ENCODE results near the gene SNRPB2.

Gene SNRPB2

GRCh38 chr20:16740365-16741072 lies 10.7 kb downstream of the SNRPB2 start:
- no peak for FAIRE-seq

- no peak for FAIRE-seq
These were observed 14.5 kb downstream of the SNRPB2 start for GRCh38 chr20:16744178-16744807.

- no peak for FAIRE-seq
These were observed 15.4 kb downstream of the SNRPB2 start for GRCh38 chr20:16745204-16745603.

- no peak for FAIRE-seq
These were observed 17.5 kb downstream of the SNRPB2 start for GRCh38 chr20:16747291-16747811.

- no peak for FAIRE-seq
These were observed 18.6 kb downstream of the SNRPB2 start, which contains the start of gene OTOR for GRCh38 chr20:16748308-16748900. Gene OTOR, plus strand, starts transcription at chr20:16748358. Its CDS starts 44 bp downstream, at chr20:16748402.

GRCh38 chr20:16749573-16749972 lies 19.7 kb downstream of the SNRPB2 start:
- FAIRE-seq = no peak

GRCh38 chr20:16752082-16752481 lies 22.3 kb downstream of the SNRPB2 start:
- FAIRE-seq = no peak

- no peak for FAIRE-seq
These were observed 23.1 kb downstream of the SNRPB2 start for GRCh38 chr20:16752901-16753300.

GRCh38 chr20:16758454-16759180 lies 28.8 kb downstream of the SNRPB2 start:
- no peak for FAIRE-seq

- FAIRE-seq = no peak
These were observed 29.3 kb downstream of the SNRPB2 start for GRCh38 chr20:16759181-16759563.

- FAIRE-seq = no peak
These were observed 30.8 kb downstream of the SNRPB2 start for GRCh38 chr20:16760431-16761304.

- FAIRE-seq = peak; percentile 53
These were observed 31.5 kb downstream of the SNRPB2 start for GRCh38 chr20:16761305-16761829.

- FAIRE-seq = no peak
These were observed 34.7 kb downstream of the SNRPB2 start for GRCh38 chr20:16764560-16764959.

- no peak for FAIRE-seq
These were observed 41.4 kb downstream of the SNRPB2 start for GRCh38 chr20:16771213-16771612.

- FAIRE-seq = no peak
These were observed 46.1 kb downstream of the SNRPB2 start for GRCh38 chr20:16775961-16776360.

- FAIRE-seq = no peak
These were observed 47.3 kb downstream of the SNRPB2 start for GRCh38 chr20:16777126-16777525.

- FAIRE-seq = no peak
These were observed 48.3 kb downstream of the SNRPB2 start for GRCh38 chr20:16778159-16778558.

- FAIRE-seq = no peak
These were observed 51.7 kb downstream of the SNRPB2 start for GRCh38 chr20:16781496-16781895.

GRCh38 chr20:16785226-16785625 lies 55.4 kb downstream of the SNRPB2 start:
- FAIRE-seq = no peak
